Caco-2 (cell line): ENCODE results near the gene CSPG5. TPM values are rescaled to one million over a fixed set of nuclear protein-coding genes. Genes with fewer than 3 reads are reported as not detected.

Experiments used
- BruUV-seq: library from RNA; stranded (reverse); fragments of 400-500 nt; replicated peaks from 2 replicates; lab custom pipeline; 2021; lab: Mats Ljungman, UMichigan
- CTCF ChIA-PET: fragments of 300-600 bp; sonication (Branson Sonifier 250); formaldehyde crosslinking; loops from one replicate; lab custom pipeline; 2022; ENCODE audit warnings: antibody characterized with exemption; lab: Charles Lee
- POLR2A ChIA-PET: fragments of 300-600 bp; sonication (Branson Sonifier 250); formaldehyde crosslinking; loops from one replicate; lab custom pipeline; 2022; ENCODE audit warnings: antibody characterized with exemption; lab: Charles Lee
- DNase-seq, 2 experiments: peaks; one replicate each; pipeline versions ENCODE4 v3.0.0 to v3.0.0-alpha.2; 2020 to 2022
- H3K27me3 ChIP-seq: replicated peaks from 2 replicates; pipeline ENCODE4 v1.6.0; 2011; ENCODE audit warnings: low read length; ENCODE audit not compliant: control insufficient read depth, insufficient read depth
- H3K36me3 ChIP-seq: 2 replicates; pipeline ENCODE4 v1.5.1; 2011; ENCODE audit warnings: low read length; ENCODE audit not compliant: control insufficient read depth, insufficient read depth
- H3K4me1 ChIP-seq: fragments of 250-450 bp; sonication (Bioruptor Pico); 2 replicates; pipeline ENCODE4 v1.5.1; 2020; ENCODE audit warnings: mild to moderate bottlenecking
- H3K4me3 ChIP-seq: 2 replicates; pipeline ENCODE4 v1.5.1; 2011; ENCODE audit warnings: low read depth, mild to moderate bottlenecking, control low read depth, low read length
- H3K9me3 ChIP-seq: fragments of 250-450 bp; sonication (Bioruptor Pico); 2 replicates; pipeline ENCODE4 v1.5.1; 2020; ENCODE audit warnings: mild to moderate bottlenecking, moderate library complexity
- H3K27ac Mint-ChIP-seq: one replicate; pipeline ENCODE4 v1.8.0; 2022; ENCODE audit warnings: mixed read lengths; ENCODE audit not compliant: unreplicated experiment
- H3K27me3 Mint-ChIP-seq: one replicate; pipeline ENCODE4 v1.8.0; 2022; ENCODE audit warnings: mixed read lengths; ENCODE audit not compliant: insufficient read depth, unreplicated experiment
- H3K36me3 Mint-ChIP-seq: one replicate; pipeline ENCODE4 v1.8.0; 2022; ENCODE audit warnings: mild to moderate bottlenecking, mixed read lengths; ENCODE audit not compliant: insufficient read depth, unreplicated experiment
- H3K4me1 Mint-ChIP-seq: one replicate; pipeline ENCODE4 v1.8.0; 2022; ENCODE audit warnings: low read depth, mixed read lengths; ENCODE audit not compliant: unreplicated experiment
- H3K4me3 Mint-ChIP-seq: one replicate; pipeline ENCODE4 v1.8.0; 2022; ENCODE audit warnings: mild to moderate bottlenecking, moderate library complexity, mixed read lengths; ENCODE audit not compliant: unreplicated experiment
- H3K9me3 Mint-ChIP-seq: one replicate; pipeline ENCODE4 v1.8.0; 2022; ENCODE audit warnings: mixed read lengths; ENCODE audit not compliant: unreplicated experiment
- intact Hi-C: fragments of 100-400 bp; cut with micrococcal nuclease; formaldehyde crosslinking; loops from one replicate; pipeline ENCODE4 v1.10.0; 2022; ENCODE audit not compliant: unreplicated experiment
- total RNA-seq: library from RNA; stranded (reverse); gene quantifications from 2 replicates; pipeline ENCODE4 v1.2.3, GENCODE V29; 2022
- TF ChIP-seq, protein P1 (sequence below), 2 experiments: fragments of 200-600 bp in 1 of 2; IDR thresholded peaks; 1 replicate in 1 of 2; 2 replicates in 1 of 2; pipeline versions ENCODE4 v1.5.1 to v1.8.0; 2011 to 2022; ENCODE audit warnings: antibody characterized with exemption in 1 of 2, control low read depth in 1 of 2, inconsistent platforms in 1 of 2, low read depth in 1 of 2, low read length in 1 of 2, mild to moderate bottlenecking in 1 of 2, moderate library complexity in 1 of 2; ENCODE audit not compliant: insufficient read depth in 1 of 2, severe bottlenecking in 1 of 2, unreplicated experiment in 1 of 2

Gene CSPG5
- total RNA-seq, 1 experiment from 2014 or later: 0.77 TPM

DNA sequence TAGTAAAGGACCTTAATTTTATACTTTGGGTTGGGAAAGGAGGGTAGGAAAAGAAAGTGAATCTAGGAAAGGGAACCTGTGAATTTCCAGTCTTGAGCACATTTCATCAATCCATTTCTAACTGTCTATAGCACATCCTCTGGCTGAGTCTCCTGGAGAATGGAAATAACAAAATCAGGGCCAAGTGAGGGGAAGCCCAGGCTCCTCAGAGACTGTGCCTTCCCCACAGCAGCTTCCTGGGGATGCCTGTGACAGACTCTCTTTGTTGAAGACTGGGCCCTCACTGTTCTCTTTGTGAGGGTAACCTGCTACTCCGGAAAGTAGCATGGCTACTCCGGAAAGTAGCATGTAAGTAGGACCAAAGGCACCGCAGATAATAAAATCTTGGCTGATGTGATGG is 22.6 kb upstream of the CSPG5 start:
- no peak for DNase-seq
- H3K27me3 ChIP-seq: no peaks in the 10 kb centered on the region
- ChIA-PET CTCF (interaction anchor here (0.7 kb wide), 1 partner anchor 80 kb away, joined by 4 read pairs; no protein-coding TSS in a partner anchor), POLR2A (no interaction called here)
- Mint-ChIP-seq H3K9me3 (no peaks in the 10 kb centered on the region), H3K36me3 (peaks cover 73% of the 10 kb centered on the region), H3K27ac (no peak overlapping the region), H3K4me1 (no peaks in the 10 kb centered on the region), H3K27me3 (no peaks in the 10 kb centered on the region), H3K4me3 (no peak overlapping the region)
- BruUV-seq: no TSS peak
- H3K4me3 ChIP-seq: no peak overlapping the region
- H3K36me3 ChIP-seq: peaks cover 3% of the 10 kb centered on the region
- H3K9me3 ChIP-seq: no peaks in the 10 kb centered on the region
- H3K4me1 ChIP-seq: no peaks in the 10 kb centered on the region
- TF ChIP-seq, protein P1, sequence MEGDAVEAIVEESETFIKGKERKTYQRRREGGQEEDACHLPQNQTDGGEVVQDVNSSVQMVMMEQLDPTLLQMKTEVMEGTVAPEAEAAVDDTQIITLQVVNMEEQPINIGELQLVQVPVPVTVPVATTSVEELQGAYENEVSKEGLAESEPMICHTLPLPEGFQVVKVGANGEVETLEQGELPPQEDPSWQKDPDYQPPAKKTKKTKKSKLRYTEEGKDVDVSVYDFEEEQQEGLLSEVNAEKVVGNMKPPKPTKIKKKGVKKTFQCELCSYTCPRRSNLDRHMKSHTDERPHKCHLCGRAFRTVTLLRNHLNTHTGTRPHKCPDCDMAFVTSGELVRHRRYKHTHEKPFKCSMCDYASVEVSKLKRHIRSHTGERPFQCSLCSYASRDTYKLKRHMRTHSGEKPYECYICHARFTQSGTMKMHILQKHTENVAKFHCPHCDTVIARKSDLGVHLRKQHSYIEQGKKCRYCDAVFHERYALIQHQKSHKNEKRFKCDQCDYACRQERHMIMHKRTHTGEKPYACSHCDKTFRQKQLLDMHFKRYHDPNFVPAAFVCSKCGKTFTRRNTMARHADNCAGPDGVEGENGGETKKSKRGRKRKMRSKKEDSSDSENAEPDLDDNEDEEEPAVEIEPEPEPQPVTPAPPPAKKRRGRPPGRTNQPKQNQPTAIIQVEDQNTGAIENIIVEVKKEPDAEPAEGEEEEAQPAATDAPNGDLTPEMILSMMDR (IDR thresholded peaks at IDR 0.05; ENCODE audit: insufficient read depth in 1 of 2, low read depth in 1 of 2, low read length in 1 of 2, severe bottlenecking in 1 of 2, unreplicated experiment in 1 of 2): no peak
- intact Hi-C loops: no loop called here

DNA sequence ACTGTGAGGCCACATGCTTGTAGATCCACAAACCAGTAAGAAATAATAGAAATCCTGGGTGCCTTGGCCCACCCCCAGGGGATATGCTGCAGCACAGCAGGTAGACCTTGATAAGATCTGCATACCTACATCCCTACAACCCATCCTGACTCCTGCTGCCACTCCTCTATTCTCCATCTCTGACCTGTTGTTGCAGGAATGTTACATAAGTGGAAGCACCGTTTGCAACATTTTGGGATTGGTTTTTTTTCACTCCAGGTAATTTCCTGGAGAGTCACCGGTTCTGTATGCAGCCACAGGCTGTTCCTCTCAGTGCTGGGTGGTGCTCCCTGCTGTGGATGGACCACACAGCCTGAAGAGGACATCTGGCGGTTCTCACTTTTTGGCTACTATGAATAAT is 16.1 kb upstream of the CSPG5 start:
- peaks cover 1% of the 10 kb centered on the region for H3K36me3 ChIP-seq

DNA sequence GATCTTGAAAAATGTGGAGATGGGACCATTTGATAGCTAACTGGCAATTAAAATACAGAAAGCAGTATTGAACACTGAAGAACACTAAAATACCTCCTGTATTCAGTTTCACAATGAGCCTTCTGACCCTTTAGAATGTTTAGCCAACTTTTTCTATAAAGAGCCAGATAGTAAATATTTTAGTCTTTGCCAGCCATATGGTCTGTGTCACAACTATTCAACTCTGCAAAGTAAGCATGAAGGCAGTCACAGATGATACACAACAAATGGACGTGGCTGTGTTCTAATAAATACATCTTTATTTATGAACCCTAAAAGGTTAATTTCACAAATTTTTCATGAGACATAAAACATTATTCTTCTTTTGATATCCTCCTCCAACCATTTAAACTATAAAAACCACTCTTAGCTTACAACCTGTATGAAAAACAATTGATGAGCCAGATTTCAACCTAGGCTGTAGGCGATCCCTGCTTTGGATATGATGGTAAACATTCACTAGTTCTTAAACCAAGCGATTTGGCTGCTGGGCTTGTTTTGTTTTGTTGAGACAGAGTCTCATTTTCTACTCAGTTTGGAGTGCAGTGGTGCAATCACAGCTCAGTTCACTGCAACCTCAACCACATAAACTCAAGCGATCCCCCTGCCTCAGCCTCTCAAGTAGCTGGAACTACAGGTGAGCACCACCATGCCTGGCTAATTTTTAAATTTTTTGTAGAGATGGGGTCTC is 13.6 kb upstream of the CSPG5 start:
- Mint-ChIP-seq H3K27ac (no peak overlapping the region), H3K27me3 (no peaks in the 10 kb centered on the region), H3K36me3 (peaks cover 83% of the 10 kb centered on the region), H3K9me3 (no peaks in the 10 kb centered on the region), H3K4me1 (no peaks in the 10 kb centered on the region), H3K4me3 (no peak overlapping the region)
- TF ChIP-seq, protein P1 (IDR thresholded peaks at IDR 0.05; ENCODE audit: insufficient read depth in 1 of 2, low read depth in 1 of 2, low read length in 1 of 2, severe bottlenecking in 1 of 2, unreplicated experiment in 1 of 2): no peak
- CTCF ChIA-PET: no interaction called here
- H3K9me3 ChIP-seq: no peaks in the 10 kb centered on the region
- intact Hi-C loops: no loop called here
- no TSS peak for BruUV-seq
- H3K4me3 ChIP-seq: no peak overlapping the region
- no peak for DNase-seq
- POLR2A ChIA-PET: interaction anchor here (0.6 kb wide), 1 partner anchor 447 kb away, joined by 4 read pairs; no protein-coding TSS in a partner anchor
- no peaks in the 10 kb centered on the region for H3K27me3 ChIP-seq
- no peaks in the 10 kb centered on the region for H3K4me1 ChIP-seq
- H3K36me3 ChIP-seq: peaks cover 1% of the 10 kb centered on the region

More for the DNA sequence above, 16.1 kb upstream of the CSPG5 start:
- peaks cover 77% of the 10 kb centered on the region for H3K36me3 Mint-ChIP-seq
- no peaks in the 10 kb centered on the region for H3K4me1 Mint-ChIP-seq
- no peak overlapping the region for H3K4me3 Mint-ChIP-seq
- H3K4me1 ChIP-seq: no peaks in the 10 kb centered on the region
- ChIA-PET POLR2A (no interaction called here), CTCF (no interaction called here)
- H3K27ac Mint-ChIP-seq: no peak overlapping the region
- H3K9me3 ChIP-seq: no peaks in the 10 kb centered on the region
- H3K4me3 ChIP-seq: no peak overlapping the region
- no peaks in the 10 kb centered on the region for H3K9me3 Mint-ChIP-seq
- H3K27me3 ChIP-seq: no peaks in the 10 kb centered on the region
- no peak for DNase-seq
- intact Hi-C loops: no loop called here
- BruUV-seq: no TSS peak
- no peaks in the 10 kb centered on the region for H3K27me3 Mint-ChIP-seq
- TF ChIP-seq, protein P1 (IDR thresholded peaks at IDR 0.05; ENCODE audit: insufficient read depth in 1 of 2, low read depth in 1 of 2, low read length in 1 of 2, severe bottlenecking in 1 of 2, unreplicated experiment in 1 of 2): no peak
